ENCODE data around the gene PSORS1C2. TPM values are rescaled to one million over a fixed set of nuclear protein-coding genes. Genes with fewer than 3 reads are reported as not detected.

Gene PSORS1C2
- polyA plus RNA-seq, 1 of the 3 experiments (the other 2 are of a cell fraction): not detected

GRCh38 chr6:31111712-31112111, 27.2 kb downstream of the PSORS1C2 start:
- Histone ChIP-seq H3K9me3 (no peaks in the 10 kb centered on the region), H4K20me1 (ENCODE audit: insufficient read depth) (no peaks in the 10 kb centered on the region), H3K27ac (ENCODE audit: low read depth in 2 of 2, low read length in 1 of 2) (no peak overlapping the region), H3K9me2 (no peaks in the 10 kb centered on the region), H3K79me2 (ENCODE audit: insufficient read depth) (peaks cover 16% of the 10 kb centered on the region), H3K27me3 (ENCODE audit: insufficient read depth) (no peaks in the 10 kb centered on the region; the same call in 1 of the 2 replicates), H3K9ac (no peak overlapping the region), H2AFZ (ENCODE audit: low read depth) (no peak overlapping the region), H3K4me2 (no peak overlapping the region), H3K36me3 (replicated peaks in 1 of 2; ENCODE audit: control insufficient read depth in 1 of 2, insufficient read depth in 2 of 2, low read length in 1 of 2) (no peaks in the 10 kb centered on the region), H3F3A (replicated peaks; ENCODE audit: insufficient read depth) (peaks cover 5% of the 10 kb centered on the region), H3K4me3 (ENCODE audit: low read depth in 2 of 2, low read length in 1 of 2) (no peak overlapping the region), H3K4me1 (ENCODE audit: control insufficient read depth in 1 of 2, insufficient read depth in 2 of 2, low read depth in 1 of 2, low read length in 1 of 2) (peaks cover 2 to 12% of the 10 kb centered on the region in 2 experiments; a peak in 3 of 4 replicates)
- POLR2A ChIA-PET: no interaction called here
- no peak for DNase-seq
- CTCF ChIA-PET: interaction anchor here (1.4 to 4.8 kb wide), 4 partner anchors 16 to 255 kb away, joined by 4 to 20 read pairs (median 6); no protein-coding TSS in a partner anchor
- WGBS (ENCODE audit: low lambda C conversion rate): 85% methylated on average over 7 of the region's 13 CpGs
- TF ChIP-seq TAF1 (IDR thresholded peaks at IDR 0.05; ENCODE audit: borderline replicate concordance, low read depth, low read length) (no peak), SMC3 (IDR thresholded peaks at IDR 0.05; ENCODE audit: low read depth, low read length) (no peak), POLR2AphosphoS5 (IDR thresholded peaks at IDR 0.05; ENCODE audit: low read depth, low read length) (no peak), MEF2A (IDR thresholded peaks at IDR 0.05; ENCODE audit: borderline replicate concordance, low read depth) (no peak), MAX (IDR thresholded peaks at IDR 0.05; ENCODE audit: low read depth) (no peak), RCOR1 (IDR thresholded peaks at IDR 0.05; ENCODE audit: low read length) (no peak), MXI1 (IDR thresholded peaks at IDR 0.05; ENCODE audit: low read depth, low read length) (no peak), REST (IDR thresholded peaks at IDR 0.05; ENCODE audit: low read depth, low read length) (no peak), RXRA (IDR thresholded peaks at IDR 0.05; ENCODE audit: borderline replicate concordance, low read depth) (no peak), CTCF (IDR thresholded peaks at IDR 0.05) (no peak), TCF12 (IDR thresholded peaks at IDR 0.05) (no peak), TEAD4 (IDR thresholded peaks at IDR 0.05; ENCODE audit: borderline replicate concordance, insufficient read depth) (no peak), JUND (IDR thresholded peaks at IDR 0.05) (no peak), RAD21 (IDR thresholded peaks at IDR 0.05; ENCODE audit: low read length) (no peak)
